ENCODE data around the gene MYDGF. TPM values are rescaled to one million over a fixed set of nuclear protein-coding genes. Genes with fewer than 3 reads are reported as not detected.

The MYDGF gene
- total RNA-seq, 1 donor from 2014 or later: 148 TPM

Other genes starting within 250 kb of the MYDGF start
- 81.3 and 101 TPM in 2 replicates for gene UBXN6, start 212.5 kb downstream of the MYDGF start, total RNA-seq
- 37.3 and 41.8 TPM in 2 replicates for gene HDGFL2, start 198.0 kb downstream of the MYDGF start, total RNA-seq
- gene PLIN4, start 151.9 kb downstream of the MYDGF start, total RNA-seq: 0.64 and 1.4 TPM in 2 replicates
- 3.5 and 11.1 TPM in 2 replicates for gene PLIN5, start 135.1 kb downstream of the MYDGF start, total RNA-seq
- gene LRG1, start 130.3 kb downstream of the MYDGF start, total RNA-seq: 0.90 and 2.1 TPM in 2 replicates
- 47.2 and 69.4 TPM in 2 replicates for gene SEMA6B, start 110.7 kb downstream of the MYDGF start, total RNA-seq
- gene TNFAIP8L1, start 30.8 kb downstream of the MYDGF start, total RNA-seq: 68.8 and 83.8 TPM in 2 replicates
- gene DPP9, start 53.5 kb upstream of the MYDGF start, total RNA-seq: 13.0 and 20.6 TPM in 2 replicates
- 11.6 and 16.9 TPM in 2 replicates for gene FEM1A, start 121.4 kb upstream of the MYDGF start, total RNA-seq
- 2.3 and 4.4 TPM in 2 replicates for gene TICAM1, start 161.4 kb upstream of the MYDGF start, total RNA-seq
- 75.1 and 97.5 TPM in 2 replicates for gene PLIN3, start 197.3 kb upstream of the MYDGF start, total RNA-seq
- gene ARRDC5, start 232.6 kb upstream of the MYDGF start, total RNA-seq: under 0.01 TPM in 1 of 2 replicates, not detected in the other
- gene UHRF1, start 239.2 kb upstream of the MYDGF start, total RNA-seq: 18.3 and 27.1 TPM in 2 replicates